GM23338 (cell line): ENCODE measurements around the gene FAM209A. TPM values are rescaled to one million over a fixed set of nuclear protein-coding genes. Genes with fewer than 3 reads are reported as not detected.

Experiments used
- ATAC-seq: fragments of 200-7000 bp; cut with Tn5 transposase; 3 replicates; pipeline ENCODE4 v1.9.1; 2020
- DNase-seq: peaks from one replicate; pipeline ENCODE4 v3.0.0-alpha.2; 2015; ENCODE audit warnings: low spot score
- H2AFZ ChIP-seq: fragments of 200-600 bp; sonication (generic); 2 replicates; pipeline ENCODE4 v1.8.0; 2016; ENCODE audit warnings: antibody characterized with exemption, mild to moderate bottlenecking, moderate library complexity
- H3F3A ChIP-seq: fragments of 200-600 bp; sonication (generic); replicated peaks from 2 replicates; pipeline ENCODE4 v1.8.0; 2017; ENCODE audit warnings: antibody characterized with exemption, mixed run types, low read depth
- H3K27ac ChIP-seq: fragments of 200-600 bp; sonication (generic); 2 replicates; pipeline ENCODE4 v1.6.1; 2016; ENCODE audit warnings: low read depth
- H3K27me3 ChIP-seq: fragments of 200-600 bp; sonication (generic); 2 replicates; pipeline ENCODE4 v1.8.0; 2016; ENCODE audit warnings: mild to moderate bottlenecking, mixed run types, moderate library complexity; ENCODE audit not compliant: insufficient read depth
- H3K36me3 ChIP-seq: fragments of 200-600 bp; sonication (generic); 2 replicates; pipeline ENCODE4 v1.8.0; 2016; ENCODE audit warnings: mild to moderate bottlenecking; ENCODE audit not compliant: insufficient read depth
- H3K4me1 ChIP-seq: fragments of 200-600 bp; sonication (generic); 2 replicates; pipeline ENCODE4 v1.8.0; 2016; ENCODE audit warnings: mild to moderate bottlenecking, moderate library complexity; ENCODE audit not compliant: insufficient read depth
- H3K4me2 ChIP-seq: fragments of 200-600 bp; sonication (generic); 2 replicates; pipeline ENCODE4 v1.7.1; 2017; ENCODE audit warnings: mixed run types
- H3K4me3 ChIP-seq: fragments of 200-600 bp; sonication (generic); 2 replicates; pipeline ENCODE4 v1.6.1; 2016; ENCODE audit warnings: mixed run types
- H3K79me2 ChIP-seq: fragments of 200-600 bp; sonication (generic); replicated peaks from 2 replicates; pipeline ENCODE4 v1.8.0; 2017; ENCODE audit warnings: mild to moderate bottlenecking; ENCODE audit not compliant: insufficient read depth
- H3K9me2 ChIP-seq: fragments of 200-600 bp; sonication (generic); 2 replicates; pipeline ENCODE4 v1.8.0; 2017; ENCODE audit not compliant: insufficient read depth
- H4K20me1 ChIP-seq: fragments of 200-600 bp; sonication (generic); replicated peaks from 2 replicates; pipeline ENCODE4 v1.8.0; 2017; ENCODE audit warnings: mild to moderate bottlenecking; ENCODE audit not compliant: insufficient read depth
- H3K27ac Mint-ChIP-seq: 2 replicates; pipeline ENCODE4 v1.8.0; 2020; ENCODE audit warnings: inconsistent platforms, mild to moderate bottlenecking, moderate library complexity, mixed read lengths
- H3K27me3 Mint-ChIP-seq: 3 replicates; pipeline ENCODE4 v1.8.0; 2022; ENCODE audit warnings: low read depth, mild to moderate bottlenecking, moderate library complexity, mixed read lengths, inconsistent platforms; ENCODE audit not compliant: insufficient read depth, poor library complexity
- H3K36me3 Mint-ChIP-seq: 3 replicates; pipeline ENCODE4 v1.8.0; 2021; ENCODE audit warnings: low read depth, mild to moderate bottlenecking, inconsistent platforms, moderate library complexity, mixed read lengths
- H3K4me1 Mint-ChIP-seq: 3 replicates; pipeline ENCODE4 v1.8.0; 2020; ENCODE audit warnings: mild to moderate bottlenecking, inconsistent platforms, mixed read lengths
- H3K4me3 Mint-ChIP-seq: 3 replicates; pipeline ENCODE4 v1.8.0; 2021; ENCODE audit warnings: moderate library complexity, mild to moderate bottlenecking, inconsistent platforms, mixed read lengths
- H3K9me3 Mint-ChIP-seq: 3 replicates; pipeline ENCODE4 v1.8.0; 2020; ENCODE audit warnings: moderate library complexity, mild to moderate bottlenecking, inconsistent platforms, mixed read lengths
- CREB1 ChIP-seq: fragments of 250-450 bp; sonication (Bioruptor Pico); IDR thresholded peaks from 2 replicates; pipeline ENCODE4 v1.5.0; 2020; ENCODE audit warnings: low read depth, mild to moderate bottlenecking, moderate library complexity
- EZH2 ChIP-seq: fragments of 200-600 bp; sonication (generic); IDR thresholded peaks from one replicate; pipeline ENCODE4 v1.8.0; 2017; ENCODE audit warnings: antibody characterized with exemption, mild to moderate bottlenecking, low read depth; ENCODE audit not compliant: unreplicated experiment
- EZH2phosphoT487 ChIP-seq: fragments of 200-600 bp; sonication (generic); IDR thresholded peaks from one replicate; pipeline ENCODE4 v1.8.1; 2018; ENCODE audit warnings: antibody characterized with exemption; ENCODE audit not compliant: unreplicated experiment
- JUNB ChIP-seq: IDR thresholded peaks from one replicate; pipeline ENCODE4 v1.6.1; 2016; ENCODE audit warnings: antibody characterized with exemption; ENCODE audit not compliant: unreplicated experiment
- NANOG ChIP-seq: IDR thresholded peaks from 2 replicates; pipeline ENCODE4 v1.6.1; 2016; ENCODE audit warnings: antibody characterized with exemption, borderline replicate concordance
- POLR2AphosphoS5 ChIP-seq: IDR thresholded peaks from 2 replicates; pipeline ENCODE4 v1.6.1; 2016; ENCODE audit warnings: antibody characterized with exemption, low read depth
- STAT1 ChIP-seq: IDR thresholded peaks from one replicate; pipeline ENCODE4 v1.6.1; 2016; ENCODE audit warnings: antibody characterized with exemption; ENCODE audit not compliant: unreplicated experiment
- ZNF114 ChIP-seq: fragments of 250-450 bp; sonication (Bioruptor Pico); IDR thresholded peaks from 2 replicates; pipeline ENCODE4 v1.5.0; 2020; ENCODE audit warnings: mild to moderate bottlenecking, moderate library complexity
- ZNF331 ChIP-seq: fragments of 250-450 bp; sonication (Bioruptor Pico); IDR thresholded peaks from 2 replicates; pipeline ENCODE4 v1.5.0; 2020; ENCODE audit warnings: low read depth, mild to moderate bottlenecking, moderate library complexity
- polyA plus RNA-seq: library from polyadenylated mRNA; unstranded; fragments of >200 nt; fragmentation: Nextera tagmentation; extraction: Ambion mirVana; gene quantifications from 2 replicates; pipeline ENCODE4 v1.2.1, GENCODE V29; 2016
- total RNA-seq: library from RNA; depleted of rRNA; stranded (reverse); fragments of >200 nt; shearing (Covaris generic); gene quantifications from 2 replicates; pipeline ENCODE4 v1.2.3, GENCODE V29; 2014
- TF ChIP-seq, protein P1 (sequence below): IDR thresholded peaks from one replicate; pipeline ENCODE4 v1.6.1; 2018; ENCODE audit warnings: antibody characterized with exemption; ENCODE audit not compliant: unreplicated experiment
- TF ChIP-seq, protein P2 (sequence below), 2 experiments: fragments of 200-600 bp in 1 of 2; sonication (generic) in 1 of 2; conservative IDR thresholded peaks; 2 replicates each; pipeline versions ENCODE4 v1.5.1 to v1.6.1; 2016 to 2017; ENCODE audit warnings: antibody characterized with exemption in 2 of 2, low read depth in 2 of 2, mild to moderate bottlenecking in 2 of 2, moderate library complexity in 1 of 2
- TF ChIP-seq, protein P3 (sequence below): IDR thresholded peaks from 2 replicates; pipeline ENCODE4 v1.6.1; 2016; ENCODE audit warnings: antibody characterized with exemption

The FAM209A gene
- total and polyA plus RNA-seq, 2 experiments from 2014 or later = not detected

DNA sequence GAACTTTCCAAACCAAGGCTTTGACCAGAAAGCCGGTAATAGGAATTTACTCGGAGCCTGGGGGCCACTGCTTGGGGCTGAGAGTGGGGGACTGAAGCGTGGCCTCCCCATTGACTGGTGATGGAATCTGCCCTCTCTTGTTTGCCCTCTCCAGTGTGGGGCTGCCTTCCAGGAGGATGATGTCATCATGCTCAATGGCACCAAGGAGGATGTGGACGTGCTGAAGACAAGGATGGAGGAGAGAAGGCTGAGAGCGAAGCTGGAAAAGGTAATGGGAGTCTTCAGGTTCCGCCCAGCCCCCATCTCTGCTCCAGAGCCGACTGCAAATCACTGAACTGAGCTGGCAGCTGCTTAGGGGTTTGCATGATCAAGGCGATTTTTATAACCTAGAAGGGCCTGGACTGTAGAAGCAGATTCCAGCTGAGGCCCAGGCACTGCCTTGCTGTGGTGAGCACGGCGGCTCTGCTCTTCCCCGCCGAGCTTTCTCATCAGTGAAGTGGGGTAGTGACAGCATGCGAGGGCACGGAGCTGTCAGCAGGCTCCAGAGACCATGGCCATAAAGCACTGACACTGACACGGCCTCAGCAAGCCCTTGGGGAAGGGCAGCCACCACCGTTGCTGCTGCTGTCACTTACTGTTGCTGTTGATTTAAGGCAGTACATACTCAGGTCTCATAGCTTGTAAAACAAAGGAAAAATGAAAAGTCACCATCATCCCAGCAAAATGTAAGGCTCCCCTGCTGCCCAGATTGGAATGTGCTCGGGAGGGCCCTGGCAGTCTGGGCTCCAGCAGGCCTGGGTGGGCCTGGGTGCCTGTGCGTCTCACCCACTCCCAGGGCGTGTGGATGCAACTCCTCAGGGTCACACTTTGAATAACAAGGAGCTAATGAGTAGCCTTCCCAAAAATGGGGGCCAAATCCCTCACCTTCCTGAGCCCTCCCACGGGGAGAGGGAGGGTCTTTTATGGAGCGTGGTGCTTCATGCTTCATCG lies 11.1 kb upstream of the FAM209A start (continued):
- TF ChIP-seq, protein P1, sequence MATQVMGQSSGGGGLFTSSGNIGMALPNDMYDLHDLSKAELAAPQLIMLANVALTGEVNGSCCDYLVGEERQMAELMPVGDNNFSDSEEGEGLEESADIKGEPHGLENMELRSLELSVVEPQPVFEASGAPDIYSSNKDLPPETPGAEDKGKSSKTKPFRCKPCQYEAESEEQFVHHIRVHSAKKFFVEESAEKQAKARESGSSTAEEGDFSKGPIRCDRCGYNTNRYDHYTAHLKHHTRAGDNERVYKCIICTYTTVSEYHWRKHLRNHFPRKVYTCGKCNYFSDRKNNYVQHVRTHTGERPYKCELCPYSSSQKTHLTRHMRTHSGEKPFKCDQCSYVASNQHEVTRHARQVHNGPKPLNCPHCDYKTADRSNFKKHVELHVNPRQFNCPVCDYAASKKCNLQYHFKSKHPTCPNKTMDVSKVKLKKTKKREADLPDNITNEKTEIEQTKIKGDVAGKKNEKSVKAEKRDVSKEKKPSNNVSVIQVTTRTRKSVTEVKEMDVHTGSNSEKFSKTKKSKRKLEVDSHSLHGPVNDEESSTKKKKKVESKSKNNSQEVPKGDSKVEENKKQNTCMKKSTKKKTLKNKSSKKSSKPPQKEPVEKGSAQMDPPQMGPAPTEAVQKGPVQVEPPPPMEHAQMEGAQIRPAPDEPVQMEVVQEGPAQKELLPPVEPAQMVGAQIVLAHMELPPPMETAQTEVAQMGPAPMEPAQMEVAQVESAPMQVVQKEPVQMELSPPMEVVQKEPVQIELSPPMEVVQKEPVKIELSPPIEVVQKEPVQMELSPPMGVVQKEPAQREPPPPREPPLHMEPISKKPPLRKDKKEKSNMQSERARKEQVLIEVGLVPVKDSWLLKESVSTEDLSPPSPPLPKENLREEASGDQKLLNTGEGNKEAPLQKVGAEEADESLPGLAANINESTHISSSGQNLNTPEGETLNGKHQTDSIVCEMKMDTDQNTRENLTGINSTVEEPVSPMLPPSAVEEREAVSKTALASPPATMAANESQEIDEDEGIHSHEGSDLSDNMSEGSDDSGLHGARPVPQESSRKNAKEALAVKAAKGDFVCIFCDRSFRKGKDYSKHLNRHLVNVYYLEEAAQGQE = no peak
- no peak for TF ChIP-seq STAT1
- TF ChIP-seq, protein P2, sequence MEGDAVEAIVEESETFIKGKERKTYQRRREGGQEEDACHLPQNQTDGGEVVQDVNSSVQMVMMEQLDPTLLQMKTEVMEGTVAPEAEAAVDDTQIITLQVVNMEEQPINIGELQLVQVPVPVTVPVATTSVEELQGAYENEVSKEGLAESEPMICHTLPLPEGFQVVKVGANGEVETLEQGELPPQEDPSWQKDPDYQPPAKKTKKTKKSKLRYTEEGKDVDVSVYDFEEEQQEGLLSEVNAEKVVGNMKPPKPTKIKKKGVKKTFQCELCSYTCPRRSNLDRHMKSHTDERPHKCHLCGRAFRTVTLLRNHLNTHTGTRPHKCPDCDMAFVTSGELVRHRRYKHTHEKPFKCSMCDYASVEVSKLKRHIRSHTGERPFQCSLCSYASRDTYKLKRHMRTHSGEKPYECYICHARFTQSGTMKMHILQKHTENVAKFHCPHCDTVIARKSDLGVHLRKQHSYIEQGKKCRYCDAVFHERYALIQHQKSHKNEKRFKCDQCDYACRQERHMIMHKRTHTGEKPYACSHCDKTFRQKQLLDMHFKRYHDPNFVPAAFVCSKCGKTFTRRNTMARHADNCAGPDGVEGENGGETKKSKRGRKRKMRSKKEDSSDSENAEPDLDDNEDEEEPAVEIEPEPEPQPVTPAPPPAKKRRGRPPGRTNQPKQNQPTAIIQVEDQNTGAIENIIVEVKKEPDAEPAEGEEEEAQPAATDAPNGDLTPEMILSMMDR (conservative IDR thresholded peaks at IDR 0.05; ENCODE audit: low read depth in 2 of 2) = no peak
- no peak for TF ChIP-seq EZH2phosphoT487
- TF ChIP-seq POLR2AphosphoS5 = no peak

DNA sequence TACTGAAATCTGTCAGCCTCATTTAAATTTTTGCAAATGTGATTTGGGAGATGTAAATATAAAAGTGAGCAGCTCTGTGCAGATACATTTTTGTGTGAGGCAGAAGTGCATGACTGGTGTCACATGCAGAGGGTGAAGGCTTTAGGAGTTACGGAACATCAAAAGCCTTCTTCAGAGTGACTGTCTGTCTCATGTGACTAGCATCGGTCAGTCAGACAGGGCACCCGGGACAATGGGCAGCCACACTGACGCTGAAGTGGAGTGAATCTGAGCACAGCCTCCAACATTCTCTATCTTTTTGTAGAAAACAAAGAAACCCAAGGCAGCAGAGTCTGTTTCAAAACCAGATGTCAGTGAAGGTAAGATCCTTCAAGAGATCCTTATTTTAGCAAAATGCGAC lies 7.9 kb upstream of the FAM209A start:
- no peaks in the 10 kb centered on the region for H3F3A ChIP-seq
- Mint-ChIP-seq H3K9me3 (peaks cover 26% of the 10 kb centered on the region), H3K4me1 (no peaks in the 10 kb centered on the region), H3K27ac (no peak overlapping the region), H3K27me3 (peaks cover 5% of the 10 kb centered on the region), H3K4me3 (no peak overlapping the region), H3K36me3 (peaks cover 50% of the 10 kb centered on the region)
- H3K4me2 ChIP-seq = no peak overlapping the region
- H3K36me3 ChIP-seq = peaks cover 15% of the 10 kb centered on the region
- 0 out of 2 replicates have a peak, but pooled peaks cover 5% of the 10 kb centered on the region for H4K20me1 ChIP-seq
- H3K4me3 ChIP-seq = no peak overlapping the region
- H3K4me1 ChIP-seq = no peaks in the 10 kb centered on the region
- H3K27me3 ChIP-seq = no peaks in the 10 kb centered on the region
- DNase-seq (no peak), ATAC-seq (no peak)
- no peak overlapping the region for H2AFZ ChIP-seq
- H3K79me2 ChIP-seq = no peaks in the 10 kb centered on the region
- H3K9me2 ChIP-seq = no peaks in the 10 kb centered on the region
- H3K27ac ChIP-seq = no peak overlapping the region
- no peak for TF ChIP-seq ZNF331
- no peak for TF ChIP-seq JUNB
- TF ChIP-seq, protein P2 (conservative IDR thresholded peaks at IDR 0.05; ENCODE audit: low read depth in 2 of 2) = no peak
- no peak for TF ChIP-seq EZH2
- TF ChIP-seq POLR2AphosphoS5 = no peak
- no peak for TF ChIP-seq EZH2phosphoT487
- no peak for TF ChIP-seq NANOG
- TF ChIP-seq STAT1 = no peak
- TF ChIP-seq, protein P3, sequence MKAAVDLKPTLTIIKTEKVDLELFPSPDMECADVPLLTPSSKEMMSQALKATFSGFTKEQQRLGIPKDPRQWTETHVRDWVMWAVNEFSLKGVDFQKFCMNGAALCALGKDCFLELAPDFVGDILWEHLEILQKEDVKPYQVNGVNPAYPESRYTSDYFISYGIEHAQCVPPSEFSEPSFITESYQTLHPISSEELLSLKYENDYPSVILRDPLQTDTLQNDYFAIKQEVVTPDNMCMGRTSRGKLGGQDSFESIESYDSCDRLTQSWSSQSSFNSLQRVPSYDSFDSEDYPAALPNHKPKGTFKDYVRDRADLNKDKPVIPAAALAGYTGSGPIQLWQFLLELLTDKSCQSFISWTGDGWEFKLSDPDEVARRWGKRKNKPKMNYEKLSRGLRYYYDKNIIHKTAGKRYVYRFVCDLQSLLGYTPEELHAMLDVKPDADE = no peak
- TF ChIP-seq CREB1 = no peak
- TF ChIP-seq, protein P1 = no peak
- TF ChIP-seq ZNF114 = no peak
